ENCODE data around the gene PRSS21.

Gene PRSS21

GRCh38 chr16:2857451-2858244 is 40.6 kb downstream of the PRSS21 start, which contains the start of gene PRSS22:
TSS of gene PRSS22 (minus strand) at chr16:2858170. CDS start at chr16:2858104, 66 bp downstream.
- no peak for TF ChIP-seq CTCF (IDR thresholded peaks at IDR 0.05; ENCODE audit: control extremely low read depth, extremely low read depth, low read depth, missing control alignments)
- CTCF ChIA-PET, result interaction anchor here (1.2 kb wide), 1 partner anchor 9 kb away, joined by 3 read pairs; no protein-coding TSS in a partner anchor
- peak; percentile 12 for DNase-seq (ENCODE audit: extremely low spot score)
- POLR2A ChIA-PET, result no interaction called here

- TF ChIP-seq CTCF (IDR thresholded peaks at IDR 0.05; ENCODE audit: control extremely low read depth, extremely low read depth, low read depth, missing control alignments), result no peak
- ChIA-PET POLR2A (no interaction called here), CTCF (interaction anchor here (1.2 kb wide), 1 partner anchor 10 kb away, joined by 3 read pairs; no protein-coding TSS in a partner anchor)
- DNase-seq (ENCODE audit: extremely low spot score), result no peak
Observed at GRCh38 chr16:2858245-2859025, 41.4 kb downstream of the PRSS21 start.

- no peak for TF ChIP-seq CTCF (IDR thresholded peaks at IDR 0.05; ENCODE audit: control extremely low read depth, extremely low read depth, low read depth, missing control alignments)
Observed at GRCh38 chr16:2859686-2860265, 42.7 kb downstream of the PRSS21 start.

GRCh38 chr16:2860826-2861567 is 44.0 kb downstream of the PRSS21 start:
- ChIA-PET POLR2A (no interaction called here), CTCF (no interaction called here)
- no peak for TF ChIP-seq CTCF (IDR thresholded peaks at IDR 0.05; ENCODE audit: control extremely low read depth, extremely low read depth, low read depth, missing control alignments)
- DNase-seq (ENCODE audit: extremely low spot score), result no peak

More at GRCh38 chr16:2859686-2860265, 42.7 kb downstream of the PRSS21 start:
- CTCF ChIA-PET, result no interaction called here
- POLR2A ChIA-PET, result no interaction called here
- no peak for DNase-seq (ENCODE audit: extremely low spot score)

GRCh38 chr16:2865651-2866050 is 48.6 kb downstream of the PRSS21 start:
- ChIA-PET POLR2A (no interaction called here), CTCF (interaction anchor here (1.6 to 2.0 kb wide), 2 partner anchors 13 to 61 kb away, joined by 3 to 5 read pairs; no protein-coding TSS in a partner anchor)
- no peak for DNase-seq (ENCODE audit: extremely low spot score)
- no peak for TF ChIP-seq CTCF (IDR thresholded peaks at IDR 0.05; ENCODE audit: control extremely low read depth, extremely low read depth, low read depth, missing control alignments)

- no peak for DNase-seq (ENCODE audit: extremely low spot score)
- ChIA-PET CTCF (interaction anchor here (0.7 to 2.0 kb wide), 4 partner anchors 13 to 61 kb away, joined by 3 to 5 read pairs (median 3); partner anchors contain the start of gene FLYWCH2), POLR2A (no interaction called here)
- no peak for TF ChIP-seq CTCF (IDR thresholded peaks at IDR 0.05; ENCODE audit: control extremely low read depth, extremely low read depth, low read depth, missing control alignments)
Observed at GRCh38 chr16:2866431-2866830, 49.4 kb downstream of the PRSS21 start.

All from GM10248 (cell line).